GM18951 (cell line): ENCODE data around the gene DDX52.
"Not testable (repeated sequence)": the region's sequence is repeated elsewhere in the genome, so short reads cannot be mapped to it uniquely, and the experiment has no call there.

Source experiments
- POLR2A ChIP-seq: IDR thresholded peaks from 4 replicates; pipeline ENCODE4 v1.6.1; 2011; ENCODE audit warnings: mild to moderate bottlenecking; ENCODE audit not compliant: insufficient read length, insufficient read depth; ENCODE audit errors: extremely low read depth
- in situ Hi-C: fragments of 300-500 bp; cut with MboI; formaldehyde crosslinking; loops from one replicate; pipeline ENCODE4 v1.12.0; 2022; ENCODE audit warnings: low sequenced_read_pairs, mixed read lengths, inconsistent platforms; ENCODE audit not compliant: unreplicated experiment

The DDX52 gene

GRCh38 chr17:37667039-37667438 lies 23.8 kb upstream of the DDX52 start:
- no peak for TF ChIP-seq POLR2A
- in situ Hi-C loops: no loop called here

GRCh38 chr17:37664214-37664613 lies 21.0 kb upstream of the DDX52 start:
- TF ChIP-seq POLR2A: no peak
- in situ Hi-C loops: no loop called here

- in situ Hi-C loops: no loop called here
- TF ChIP-seq POLR2A: no peak
Measured at GRCh38 chr17:37662353-37662752, 19.1 kb upstream of the DDX52 start.

- in situ Hi-C loops: no loop called here
Measured at GRCh38 chr17:37661400-37662014, 18.3 kb upstream of the DDX52 start.

GRCh38 chr17:37659925-37660324 lies 16.7 kb upstream of the DDX52 start:
- in situ Hi-C loops: no loop called here
- no peak for TF ChIP-seq POLR2A

More at GRCh38 chr17:37661400-37662014, 18.3 kb upstream of the DDX52 start:
- TF ChIP-seq POLR2A: no peak

GRCh38 chr17:37657202-37657601 lies 14.0 kb upstream of the DDX52 start:
- in situ Hi-C loops: no loop called here
- no peak for TF ChIP-seq POLR2A

- in situ Hi-C loops: no loop called here
- TF ChIP-seq POLR2A: no peak
Measured at GRCh38 chr17:37651849-37652248, 8.6 kb upstream of the DDX52 start.

GRCh38 chr17:37650419-37651003 lies 7.3 kb upstream of the DDX52 start:
- in situ Hi-C loops: no loop called here

GRCh38 chr17:37648555-37648954 lies 5.3 kb upstream of the DDX52 start:
- in situ Hi-C loops: no loop called here

More at GRCh38 chr17:37650419-37651003, 7.3 kb upstream of the DDX52 start:
- TF ChIP-seq POLR2A: no peak

GRCh38 chr17:37647856-37648255 lies 4.6 kb upstream of the DDX52 start:
- in situ Hi-C loops: no loop called here
- no peak for TF ChIP-seq POLR2A

More at GRCh38 chr17:37648555-37648954, 5.3 kb upstream of the DDX52 start:
- no peak for TF ChIP-seq POLR2A

GRCh38 chr17:37643869-37644268 lies 623 bp upstream of the DDX52 start:
- in situ Hi-C loops: no loop called here
- no peak for TF ChIP-seq POLR2A

- in situ Hi-C loops: no loop called here
- TF ChIP-seq POLR2A: no peak
Measured at GRCh38 chr17:37642681-37643080, 565 bp downstream of the DDX52 start.

GRCh38 chr17:37640015-37640414 lies 3.2 kb downstream of the DDX52 start:
- in situ Hi-C loops: no loop called here
- no peak for TF ChIP-seq POLR2A

- TF ChIP-seq POLR2A: no peak
- in situ Hi-C loops: no loop called here
Measured at GRCh38 chr17:37637956-37638355, 5.3 kb downstream of the DDX52 start.

GRCh38 chr17:37616430-37616829 lies 26.8 kb downstream of the DDX52 start:
- in situ Hi-C loops: not testable (repeated sequence)
